Thyroid gland (tissue), 4 donors: ENCODE results near the gene COQ8A.

ENCODE experiments used
- POLR2A ChIP-seq, 2 donors: fragments of 450-650 bp; IDR thresholded peaks; one replicate each; pipeline ENCODE4 v1.6.1; 2017; ENCODE audit warnings: antibody characterized with exemption in 2 of 2, mild to moderate bottlenecking in 2 of 2, moderate library complexity in 1 of 2
- TF ChIP-seq, protein P1 (sequence below), 6 experiments: fragments of 200-600 bp in 3 of 6; fragments of 450-650 bp in 3 of 6; sonication (generic) in 3 of 6; IDR thresholded peaks; one replicate each; pipeline ENCODE4 v1.5.1; 2016 to 2019; ENCODE audit warnings: antibody characterized with exemption in 6 of 6, mild to moderate bottlenecking in 2 of 6, inconsistent platforms in 1 of 6, moderate library complexity in 1 of 6

GRCh38 chr1:226985839-226986463 is 45.9 kb downstream of the COQ8A start:
- TF ChIP-seq, protein P1, sequence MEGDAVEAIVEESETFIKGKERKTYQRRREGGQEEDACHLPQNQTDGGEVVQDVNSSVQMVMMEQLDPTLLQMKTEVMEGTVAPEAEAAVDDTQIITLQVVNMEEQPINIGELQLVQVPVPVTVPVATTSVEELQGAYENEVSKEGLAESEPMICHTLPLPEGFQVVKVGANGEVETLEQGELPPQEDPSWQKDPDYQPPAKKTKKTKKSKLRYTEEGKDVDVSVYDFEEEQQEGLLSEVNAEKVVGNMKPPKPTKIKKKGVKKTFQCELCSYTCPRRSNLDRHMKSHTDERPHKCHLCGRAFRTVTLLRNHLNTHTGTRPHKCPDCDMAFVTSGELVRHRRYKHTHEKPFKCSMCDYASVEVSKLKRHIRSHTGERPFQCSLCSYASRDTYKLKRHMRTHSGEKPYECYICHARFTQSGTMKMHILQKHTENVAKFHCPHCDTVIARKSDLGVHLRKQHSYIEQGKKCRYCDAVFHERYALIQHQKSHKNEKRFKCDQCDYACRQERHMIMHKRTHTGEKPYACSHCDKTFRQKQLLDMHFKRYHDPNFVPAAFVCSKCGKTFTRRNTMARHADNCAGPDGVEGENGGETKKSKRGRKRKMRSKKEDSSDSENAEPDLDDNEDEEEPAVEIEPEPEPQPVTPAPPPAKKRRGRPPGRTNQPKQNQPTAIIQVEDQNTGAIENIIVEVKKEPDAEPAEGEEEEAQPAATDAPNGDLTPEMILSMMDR (IDR thresholded peaks at IDR 0.05) = no peak
- TF ChIP-seq POLR2A (IDR thresholded peaks at IDR 0.05) = no peak
